Astrocyte (in vitro differentiated cells and primary cell): Measurements from ENCODE around the gene C18orf32.

Experiments used
- EZH2 ChIP-seq: IDR thresholded peaks from 2 replicates; pipeline ENCODE4 v1.6.1; 2012; ENCODE audit warnings: mild to moderate bottlenecking, low read length, inconsistent platforms; ENCODE audit not compliant: insufficient read depth
- TF ChIP-seq, protein P1 (sequence below): IDR thresholded peaks from 2 replicates; pipeline ENCODE4 v1.5.1; 2011; ENCODE audit warnings: low read depth, mild to moderate bottlenecking, inconsistent platforms, low read length, moderate library complexity; ENCODE audit not compliant: insufficient read depth

DNA sequence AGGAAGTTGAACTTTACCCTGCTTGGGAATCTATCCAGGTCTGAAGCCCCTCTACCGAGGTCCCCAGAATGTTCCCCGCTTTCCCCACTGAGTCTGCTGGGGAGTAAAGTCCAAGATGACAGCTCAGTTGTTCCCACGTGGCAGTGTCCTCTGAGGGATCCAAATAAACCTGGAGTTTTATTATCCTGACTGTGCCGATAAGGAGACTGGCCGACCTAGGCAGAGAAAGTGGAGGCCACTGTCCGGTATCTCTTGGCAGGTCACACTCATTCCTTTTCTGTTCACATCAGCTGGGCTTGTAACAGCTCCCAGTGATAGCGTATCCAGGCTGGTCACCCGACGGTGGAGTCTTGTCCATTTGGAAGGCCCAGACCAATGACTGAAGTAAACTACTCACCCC lies 27.5 kb upstream of the C18orf32 start:
- TF ChIP-seq, protein P1, sequence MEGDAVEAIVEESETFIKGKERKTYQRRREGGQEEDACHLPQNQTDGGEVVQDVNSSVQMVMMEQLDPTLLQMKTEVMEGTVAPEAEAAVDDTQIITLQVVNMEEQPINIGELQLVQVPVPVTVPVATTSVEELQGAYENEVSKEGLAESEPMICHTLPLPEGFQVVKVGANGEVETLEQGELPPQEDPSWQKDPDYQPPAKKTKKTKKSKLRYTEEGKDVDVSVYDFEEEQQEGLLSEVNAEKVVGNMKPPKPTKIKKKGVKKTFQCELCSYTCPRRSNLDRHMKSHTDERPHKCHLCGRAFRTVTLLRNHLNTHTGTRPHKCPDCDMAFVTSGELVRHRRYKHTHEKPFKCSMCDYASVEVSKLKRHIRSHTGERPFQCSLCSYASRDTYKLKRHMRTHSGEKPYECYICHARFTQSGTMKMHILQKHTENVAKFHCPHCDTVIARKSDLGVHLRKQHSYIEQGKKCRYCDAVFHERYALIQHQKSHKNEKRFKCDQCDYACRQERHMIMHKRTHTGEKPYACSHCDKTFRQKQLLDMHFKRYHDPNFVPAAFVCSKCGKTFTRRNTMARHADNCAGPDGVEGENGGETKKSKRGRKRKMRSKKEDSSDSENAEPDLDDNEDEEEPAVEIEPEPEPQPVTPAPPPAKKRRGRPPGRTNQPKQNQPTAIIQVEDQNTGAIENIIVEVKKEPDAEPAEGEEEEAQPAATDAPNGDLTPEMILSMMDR = no peak
- TF ChIP-seq EZH2 = no peak
